ENCODE results near the gene GPR61.

Gene GPR61

GRCh38 chr1:109569323-109569722, 29.7 kb downstream of the GPR61 start:
- no peak for DNase-seq (ENCODE audit: low read depth)

- DNase-seq (ENCODE audit: low read depth): no peak
Observed at GRCh38 chr1:109570414-109570813, 30.7 kb downstream of the GPR61 start.

DNA sequence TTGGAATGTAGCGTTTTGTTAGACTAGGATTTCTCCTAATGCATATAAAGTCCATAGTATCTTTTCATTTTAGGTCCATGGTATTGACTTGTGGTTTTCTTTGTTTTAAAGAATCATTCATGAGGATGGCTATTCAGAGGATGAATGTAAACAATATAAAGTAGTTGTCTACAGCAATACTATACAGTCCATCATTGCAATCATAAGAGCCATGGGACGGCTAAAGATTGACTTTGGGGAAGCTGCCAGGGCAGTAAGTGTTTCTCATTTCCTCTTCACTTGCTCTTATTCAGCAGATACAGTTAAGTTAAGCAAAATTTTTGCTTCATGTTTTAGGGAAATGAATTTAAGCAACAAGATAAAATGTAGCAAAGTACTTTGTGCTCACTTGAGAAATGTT, 34.1 kb downstream of the GPR61 start:
- DNase-seq (ENCODE audit: low read depth): no peak

DNA sequence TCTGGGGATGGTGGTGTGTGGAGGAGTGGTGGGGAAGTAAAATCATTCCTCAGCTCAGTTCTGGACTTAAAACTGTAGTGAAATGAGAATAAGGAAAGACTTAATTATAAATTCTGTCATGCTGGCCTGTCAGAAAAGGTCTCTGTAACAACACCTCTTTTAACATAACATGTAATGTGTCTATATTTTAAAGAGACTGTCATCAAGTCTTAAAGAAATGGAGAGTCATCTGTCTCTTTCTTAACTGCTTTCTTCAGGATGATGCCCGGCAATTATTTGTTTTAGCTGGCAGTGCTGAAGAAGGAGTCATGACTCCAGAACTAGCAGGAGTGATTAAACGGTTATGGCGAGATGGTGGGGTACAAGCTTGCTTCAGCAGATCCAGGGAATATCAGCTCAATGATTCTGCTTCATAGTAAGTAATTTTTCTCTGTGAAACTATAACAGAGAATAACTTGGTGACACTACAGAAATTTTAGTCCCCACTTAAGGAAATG, 39.3 kb downstream of the GPR61 start:
- DNase-seq (ENCODE audit: low read depth): no peak

DNA sequence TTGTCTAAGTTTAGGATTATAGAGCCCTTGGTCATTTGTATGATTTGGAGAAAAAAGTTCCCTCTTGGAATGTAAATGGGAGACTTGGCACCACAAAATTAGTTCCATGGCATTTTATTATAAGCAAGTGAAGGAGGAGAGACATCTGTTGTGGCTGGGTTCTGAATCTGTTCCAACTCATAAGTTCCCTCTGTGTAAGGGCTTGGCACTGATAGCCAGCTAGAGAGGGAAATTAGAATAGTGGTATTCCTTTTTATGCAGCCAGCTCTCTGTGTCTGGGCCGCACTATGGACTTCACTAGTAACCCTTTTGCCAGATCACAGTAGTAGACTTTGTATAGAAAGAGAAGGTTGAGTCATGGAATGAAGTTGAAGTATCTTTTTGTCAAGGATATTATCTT, 39.8 kb downstream of the GPR61 start:
- no peak for DNase-seq (ENCODE audit: low read depth)

DNA sequence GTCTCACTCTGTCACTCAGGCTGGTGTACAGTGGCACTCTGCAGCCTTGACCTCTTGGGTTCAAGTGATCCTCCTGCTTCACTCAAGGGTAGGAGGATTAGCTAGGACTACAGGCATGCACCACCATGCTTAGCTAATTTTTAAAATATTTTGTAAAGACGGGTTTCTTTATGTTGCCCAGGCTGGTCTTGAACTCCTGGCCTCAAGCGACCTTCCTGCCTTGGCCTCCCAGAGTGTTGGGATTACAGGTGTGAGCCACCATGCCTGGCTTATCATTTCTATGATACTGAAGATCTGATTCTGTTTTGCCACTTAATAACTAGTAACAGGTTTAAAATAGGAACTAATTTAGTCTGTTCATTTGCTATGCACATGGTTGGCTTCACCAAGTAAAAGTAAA, 42.3 kb downstream of the GPR61 start:
- no peak for DNase-seq (ENCODE audit: low read depth)

GRCh38 chr1:109584766-109585165, 45.1 kb downstream of the GPR61 start:
- DNase-seq (ENCODE audit: low read depth): no peak

- DNase-seq (ENCODE audit: low read depth): no peak
Observed at GRCh38 chr1:109586055-109586454, 46.4 kb downstream of the GPR61 start.

DNA sequence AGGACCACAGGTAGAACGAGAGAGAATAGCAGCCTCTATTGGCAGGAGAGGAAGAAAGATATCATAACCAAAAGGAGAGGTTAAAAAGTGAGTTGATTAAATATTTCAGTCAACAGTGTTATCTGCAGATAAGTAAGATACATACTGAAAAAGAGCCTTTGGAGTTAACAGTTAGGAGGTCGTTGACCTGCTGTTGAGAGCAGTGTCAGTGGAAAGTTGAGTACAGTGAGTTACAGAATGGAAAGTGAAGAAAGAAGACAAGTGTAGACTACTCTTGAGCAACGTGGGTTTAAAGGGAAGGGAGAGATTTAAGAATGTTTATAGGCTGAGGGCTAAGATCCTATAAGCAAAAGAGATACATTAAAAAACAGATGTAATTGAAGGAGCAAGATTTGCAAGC, 49.5 kb downstream of the GPR61 start:
- no peak for DNase-seq (ENCODE audit: low read depth)

DNA sequence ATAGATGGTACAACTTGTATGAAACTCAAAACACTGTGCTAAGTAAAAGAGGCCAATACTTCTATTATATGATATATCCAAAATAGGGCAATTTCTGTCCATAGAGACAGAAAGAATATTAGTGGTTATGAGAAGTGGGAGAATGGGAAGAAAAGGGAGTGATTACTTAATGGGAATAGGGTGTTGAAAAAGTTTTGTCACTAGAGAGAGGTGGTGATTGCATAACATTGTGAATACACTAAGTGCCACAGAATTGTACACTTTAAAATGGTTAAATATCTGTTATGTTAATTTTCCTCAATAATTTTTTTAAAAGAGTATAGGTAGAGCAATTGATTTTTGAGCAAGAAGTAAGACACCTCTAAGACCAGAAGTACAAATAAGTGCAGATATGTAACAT, 50.0 kb downstream of the GPR61 start:
- DNase-seq (ENCODE audit: low read depth): no peak

DNA sequence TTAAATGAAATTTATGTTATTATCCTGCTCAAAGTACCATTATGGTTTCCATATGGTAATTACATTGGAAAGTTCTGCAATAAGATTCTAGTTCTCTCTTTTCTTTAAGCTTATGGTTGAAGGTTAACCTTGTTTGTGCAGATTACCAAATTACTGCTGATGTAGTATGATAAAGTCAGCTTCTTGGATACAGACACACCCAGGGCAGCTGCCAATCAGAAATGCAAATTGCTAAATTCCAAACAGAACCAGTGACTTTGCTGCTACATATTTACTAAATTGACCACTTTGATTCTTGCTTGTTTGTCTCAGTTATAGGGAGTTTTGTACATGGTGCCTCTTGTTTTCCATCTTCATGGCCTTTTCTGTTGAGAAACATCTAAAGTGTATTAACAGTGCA, 53.2 kb downstream of the GPR61 start:
- DNase-seq (ENCODE audit: low read depth): no peak

DNA sequence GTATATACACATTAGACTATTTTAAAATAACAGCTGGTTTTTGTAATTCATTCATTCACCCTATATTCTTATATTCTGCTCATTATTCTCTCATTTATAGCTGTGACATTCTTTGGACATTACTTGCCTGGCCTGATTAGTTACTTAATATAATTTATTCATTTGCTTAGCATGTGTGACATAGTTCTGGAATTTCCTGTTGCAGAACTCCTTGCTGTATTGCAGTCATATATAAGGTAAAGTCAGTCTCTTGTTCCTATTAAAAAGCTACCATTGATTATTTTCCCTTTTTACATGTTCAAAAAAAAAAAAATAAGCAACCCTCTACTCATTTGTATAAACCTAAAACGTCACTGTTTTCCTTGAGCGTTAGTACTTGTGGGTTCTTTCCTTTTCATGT, 55.9 kb downstream of the GPR61 start:
- DNase-seq (ENCODE audit: low read depth): no peak

Data from CMK (cell line).